Ovary (tissue), 3 donors: ENCODE data around the gene CALM1.

Source experiments
- POLR2A ChIP-seq: fragments of 450-650 bp; IDR thresholded peaks from one replicate; pipeline ENCODE4 v1.6.1; 2017; ENCODE audit warnings: antibody characterized with exemption, mild to moderate bottlenecking, moderate library complexity
- TF ChIP-seq, protein P1 (sequence below), 3 donors: fragments of 450-650 bp in 2 of 3; fragments of 200-600 bp in 1 of 3; IDR thresholded peaks; one replicate each; pipeline versions ENCODE4 v1.5.1 to v1.8.0; 2016 to 2022; ENCODE audit warnings: antibody characterized with exemption in 3 of 3, mild to moderate bottlenecking in 1 of 3
- donor health status: DM: no; HTN: no; CAD: no.

DNA sequence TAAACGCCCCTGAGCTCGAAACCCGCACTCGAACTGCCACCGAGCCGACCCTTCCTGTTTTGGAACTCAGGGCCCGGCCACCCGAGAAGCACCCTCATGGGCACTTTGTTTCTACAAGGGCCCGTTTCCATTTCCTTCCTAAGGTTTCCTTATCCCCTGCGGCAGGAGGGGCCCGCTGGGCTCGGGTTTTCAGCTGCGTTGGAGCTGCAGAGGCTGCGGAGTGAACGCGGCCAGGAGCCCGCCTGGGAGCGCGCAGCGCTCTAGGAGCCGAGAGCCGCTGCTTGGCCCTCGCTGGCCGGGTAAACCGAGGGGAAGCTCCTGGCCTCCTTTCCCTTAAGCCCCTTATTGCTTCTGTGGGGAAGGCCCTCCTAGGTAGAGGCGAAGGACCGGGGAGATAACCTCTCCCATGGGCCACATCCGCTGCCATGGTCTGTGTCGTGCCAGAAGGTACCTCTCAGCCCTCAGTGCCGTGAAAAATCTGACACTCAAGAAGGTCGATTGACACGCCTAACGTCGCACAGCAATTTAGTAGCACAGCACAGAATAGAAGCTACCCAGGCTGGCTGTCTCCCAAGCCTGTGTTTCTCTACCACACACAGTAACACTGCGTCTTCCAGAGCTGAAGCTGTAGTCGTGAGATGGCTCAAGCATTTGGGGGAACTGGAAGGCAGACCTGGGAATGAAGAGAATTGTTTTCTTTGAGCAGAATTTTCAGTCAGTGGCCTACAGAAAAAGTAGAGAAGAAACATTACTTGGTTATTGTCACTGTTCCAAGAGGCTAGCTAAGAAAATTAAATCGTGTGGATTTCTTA lies 12.9 kb upstream of the CALM1 start:
- no peak for TF ChIP-seq POLR2A
- TF ChIP-seq, protein P1, sequence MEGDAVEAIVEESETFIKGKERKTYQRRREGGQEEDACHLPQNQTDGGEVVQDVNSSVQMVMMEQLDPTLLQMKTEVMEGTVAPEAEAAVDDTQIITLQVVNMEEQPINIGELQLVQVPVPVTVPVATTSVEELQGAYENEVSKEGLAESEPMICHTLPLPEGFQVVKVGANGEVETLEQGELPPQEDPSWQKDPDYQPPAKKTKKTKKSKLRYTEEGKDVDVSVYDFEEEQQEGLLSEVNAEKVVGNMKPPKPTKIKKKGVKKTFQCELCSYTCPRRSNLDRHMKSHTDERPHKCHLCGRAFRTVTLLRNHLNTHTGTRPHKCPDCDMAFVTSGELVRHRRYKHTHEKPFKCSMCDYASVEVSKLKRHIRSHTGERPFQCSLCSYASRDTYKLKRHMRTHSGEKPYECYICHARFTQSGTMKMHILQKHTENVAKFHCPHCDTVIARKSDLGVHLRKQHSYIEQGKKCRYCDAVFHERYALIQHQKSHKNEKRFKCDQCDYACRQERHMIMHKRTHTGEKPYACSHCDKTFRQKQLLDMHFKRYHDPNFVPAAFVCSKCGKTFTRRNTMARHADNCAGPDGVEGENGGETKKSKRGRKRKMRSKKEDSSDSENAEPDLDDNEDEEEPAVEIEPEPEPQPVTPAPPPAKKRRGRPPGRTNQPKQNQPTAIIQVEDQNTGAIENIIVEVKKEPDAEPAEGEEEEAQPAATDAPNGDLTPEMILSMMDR (IDR thresholded peaks at IDR 0.05): peak in 1 of 3 donors; percentile 4
